Uterus (tissue), 2 donors: Measurements from ENCODE around the gene ARFGEF2.

Experiments
- POLR2A ChIP-seq, 2 donors: fragments of 450-650 bp; IDR thresholded peaks; one replicate each; pipeline ENCODE4 v1.6.1; 2016; ENCODE audit warnings: antibody characterized with exemption in 2 of 2, mild to moderate bottlenecking in 1 of 2, moderate library complexity in 1 of 2
- TF ChIP-seq, protein P1 (sequence below), 4 experiments: fragments of 200-600 bp in 2 of 4; fragments of 450-650 bp in 2 of 4; sonication (generic) in 2 of 4; IDR thresholded peaks; one replicate each; pipeline ENCODE4 v1.5.1; 2016 to 2019; ENCODE audit warnings: antibody characterized with exemption in 4 of 4, mild to moderate bottlenecking in 2 of 4, moderate library complexity in 1 of 4

DNA sequence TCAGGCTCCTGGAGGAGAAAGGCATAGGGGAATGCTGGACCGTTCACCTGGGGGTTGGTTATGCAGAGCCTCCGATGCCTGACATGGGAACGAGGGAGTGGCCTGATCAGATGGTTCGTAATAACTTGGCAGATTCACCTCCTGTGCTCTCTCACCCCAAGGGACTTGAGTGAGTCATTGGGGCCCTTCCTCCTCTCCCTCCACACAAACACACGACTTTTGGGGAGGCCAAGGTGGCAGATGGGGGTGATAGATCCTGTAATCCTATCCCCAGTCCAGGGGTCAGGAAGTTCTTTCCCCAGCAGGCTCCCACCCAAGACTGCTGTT lies 45.6 kb upstream of the ARFGEF2 start:
- TF ChIP-seq, protein P1, sequence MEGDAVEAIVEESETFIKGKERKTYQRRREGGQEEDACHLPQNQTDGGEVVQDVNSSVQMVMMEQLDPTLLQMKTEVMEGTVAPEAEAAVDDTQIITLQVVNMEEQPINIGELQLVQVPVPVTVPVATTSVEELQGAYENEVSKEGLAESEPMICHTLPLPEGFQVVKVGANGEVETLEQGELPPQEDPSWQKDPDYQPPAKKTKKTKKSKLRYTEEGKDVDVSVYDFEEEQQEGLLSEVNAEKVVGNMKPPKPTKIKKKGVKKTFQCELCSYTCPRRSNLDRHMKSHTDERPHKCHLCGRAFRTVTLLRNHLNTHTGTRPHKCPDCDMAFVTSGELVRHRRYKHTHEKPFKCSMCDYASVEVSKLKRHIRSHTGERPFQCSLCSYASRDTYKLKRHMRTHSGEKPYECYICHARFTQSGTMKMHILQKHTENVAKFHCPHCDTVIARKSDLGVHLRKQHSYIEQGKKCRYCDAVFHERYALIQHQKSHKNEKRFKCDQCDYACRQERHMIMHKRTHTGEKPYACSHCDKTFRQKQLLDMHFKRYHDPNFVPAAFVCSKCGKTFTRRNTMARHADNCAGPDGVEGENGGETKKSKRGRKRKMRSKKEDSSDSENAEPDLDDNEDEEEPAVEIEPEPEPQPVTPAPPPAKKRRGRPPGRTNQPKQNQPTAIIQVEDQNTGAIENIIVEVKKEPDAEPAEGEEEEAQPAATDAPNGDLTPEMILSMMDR (IDR thresholded peaks at IDR 0.05) = no peak
- TF ChIP-seq POLR2A (IDR thresholded peaks at IDR 0.05) = no peak
